Panc1 (cell line): ENCODE results near the gene MOAP1. TPM values are rescaled to one million over a fixed set of nuclear protein-coding genes. Genes with fewer than 3 reads are reported as not detected.

Experiments used
- ATAC-seq: fragments of 200-7000 bp; cut with Tn5 transposase; 2 replicates; pipeline ENCODE4 v1.9.1; 2020; ENCODE audit warnings: mild to moderate bottlenecking, moderate library complexity
- BruUV-seq: library from RNA; stranded (reverse); fragments of 400-500 nt; replicated peaks from 2 replicates; lab custom pipeline; 2021; lab: Mats Ljungman, UMichigan
- CTCF ChIA-PET: fragments of 300-600 bp; sonication (Branson Sonifier 250); formaldehyde crosslinking; loops from one replicate; lab custom pipeline; 2022; ENCODE audit warnings: antibody characterized with exemption; lab: Charles Lee
- POLR2A ChIA-PET: fragments of 300-600 bp; sonication (Branson Sonifier 250); formaldehyde crosslinking; loops from one replicate; lab custom pipeline; 2022; ENCODE audit warnings: antibody characterized with exemption; lab: Charles Lee
- DNase-seq: peaks from one replicate; pipeline ENCODE4 v3.0.0-alpha.2; 2010; ENCODE audit warnings: low read depth, low spot score
- H3K27ac ChIP-seq: 2 replicates; pipeline ENCODE4 v1.5.1; 2011; ENCODE audit warnings: mild to moderate bottlenecking, low read length, inconsistent platforms
- H3K27me3 ChIP-seq: fragments of 200-500 bp; sonication (Bioruptor generic); 2 replicates; pipeline ENCODE4 v1.6.0; 2014; ENCODE audit warnings: low read length, inconsistent platforms; ENCODE audit not compliant: control insufficient read depth, insufficient read depth
- H3K36me3 ChIP-seq: fragments of 200-500 bp; sonication (Bioruptor generic); 2 replicates; pipeline ENCODE4 v1.5.1; 2014; ENCODE audit warnings: inconsistent platforms, mild to moderate bottlenecking, low read length, moderate library complexity; ENCODE audit not compliant: control insufficient read depth, insufficient read depth
- H3K4me1 ChIP-seq: 2 replicates; pipeline ENCODE4 v1.5.1; 2011; ENCODE audit warnings: inconsistent platforms, mild to moderate bottlenecking, low read length, moderate library complexity; ENCODE audit not compliant: control insufficient read depth, insufficient read depth
- H3K4me3 ChIP-seq, 2 experiments: 2 replicates each; pipeline ENCODE4 v1.5.1; 2011 to 2012; ENCODE audit warnings: low read depth in 2 of 2, low read length in 2 of 2, mild to moderate bottlenecking in 2 of 2, inconsistent platforms in 1 of 2, moderate library complexity in 1 of 2
- H3K9me3 ChIP-seq: fragments of 200-500 bp; sonication (Bioruptor generic); 2 replicates; pipeline ENCODE4 v1.5.1; 2014; ENCODE audit warnings: low read depth, mild to moderate bottlenecking, inconsistent platforms, low read length, moderate library complexity; ENCODE audit not compliant: control insufficient read depth, insufficient read depth
- CTCF ChIP-seq: fragments of 450-650 bp; IDR thresholded peaks from 2 replicates; pipeline ENCODE4 v1.5.1; 2017; ENCODE audit warnings: mild to moderate bottlenecking
- POLR2AphosphoS5 ChIP-seq: IDR thresholded peaks from 2 replicates; pipeline ENCODE4 v1.6.1; 2012; ENCODE audit warnings: mild to moderate bottlenecking, low read depth, low read length, moderate library complexity
- REST ChIP-seq, 2 experiments: IDR thresholded peaks; 2 replicates each; pipeline ENCODE4 v1.6.1; 2011 to 2012; ENCODE audit warnings: low read depth in 2 of 2, control low read depth in 1 of 2, low read length in 1 of 2, mild to moderate bottlenecking in 1 of 2, moderate library complexity in 1 of 2; ENCODE audit not compliant: insufficient read depth in 1 of 2
- SIN3A ChIP-seq: IDR thresholded peaks from 2 replicates; pipeline ENCODE4 v1.6.1; 2012; ENCODE audit warnings: low read depth, mild to moderate bottlenecking, low read length, moderate library complexity, borderline replicate concordance; ENCODE audit not compliant: insufficient read depth
- TCF7L2 ChIP-seq: IDR thresholded peaks from 2 replicates; pipeline ENCODE4 v1.6.1; 2011; ENCODE audit warnings: mild to moderate bottlenecking, low read depth, low read length, inconsistent platforms
- in situ Hi-C: cut with HindIII; loops from 2 replicates; pipeline ENCODE4 v1.10.0; 2016; ENCODE audit warnings: low sequenced_read_pairs, low pct_unique_long_range_greater_than_20kb
- intact Hi-C: fragments of 100-400 bp; cut with micrococcal nuclease; formaldehyde crosslinking; loops from one replicate; pipeline ENCODE4 v1.10.0; 2022; ENCODE audit not compliant: unreplicated experiment
- total RNA-seq: library from RNA; stranded (reverse); gene quantifications from one replicate; pipeline ENCODE4 v1.2.1, GENCODE V29; 2021; ENCODE audit not compliant: unreplicated experiment

Gene MOAP1
- total RNA-seq, 1 experiment from 2014 or later: 6.9 TPM

GRCh38 chr14:93163564-93163963 is 21.1 kb downstream of the MOAP1 start:
- no peak for ATAC-seq
- TF ChIP-seq CTCF (no peak), POLR2AphosphoS5 (no peak), REST (IDR thresholded peaks at IDR 0.05; ENCODE audit: insufficient read depth in 1 of 2, low read depth in 2 of 2, low read length in 1 of 2) (no peak), SIN3A (no peak), TCF7L2 (no peak)
- no peaks in the 10 kb centered on the region for H3K36me3 ChIP-seq
- POLR2A ChIA-PET: interaction anchor here (0.5 kb wide), 1 partner anchor 173 kb away, joined by 3 read pairs; no protein-coding TSS in a partner anchor
- no peaks in the 10 kb centered on the region for H3K27me3 ChIP-seq
- in situ Hi-C loops (no loop called here), intact Hi-C loops (no loop called here)
- no peak for DNase-seq
- no peak overlapping the region for H3K4me3 ChIP-seq
- no peak overlapping the region for H3K27ac ChIP-seq
- H3K9me3 ChIP-seq: no peaks in the 10 kb centered on the region
- H3K4me1 ChIP-seq: no peaks in the 10 kb centered on the region
- CTCF ChIA-PET: no interaction called here
- BruUV-seq: no TSS peak

- ATAC-seq (no peak), DNase-seq (no peak)
- BruUV-seq: no TSS peak
- H3K27me3 ChIP-seq: no peaks in the 10 kb centered on the region
- TF ChIP-seq SIN3A: no peak
- no peak for TF ChIP-seq REST (IDR thresholded peaks at IDR 0.05; ENCODE audit: insufficient read depth in 1 of 2, low read depth in 2 of 2, low read length in 1 of 2)
- no peak for TF ChIP-seq TCF7L2
- no peak for TF ChIP-seq POLR2AphosphoS5
- TF ChIP-seq CTCF: no peak
- ChIA-PET POLR2A (no interaction called here), CTCF (no interaction called here)
- no peaks in the 10 kb centered on the region for H3K36me3 ChIP-seq
- in situ Hi-C loops: no loop called here
- intact Hi-C loops: no loop called here
- no peaks in the 10 kb centered on the region for H3K9me3 ChIP-seq
- H3K27ac ChIP-seq: no peak overlapping the region
- no peak overlapping the region for H3K4me3 ChIP-seq
- H3K4me1 ChIP-seq: no peaks in the 10 kb centered on the region
These were observed 23.2 kb downstream of the MOAP1 start for GRCh38 chr14:93161411-93161940.
